ENCODE results near the gene CTAG1A. TPM values are rescaled to one million over a fixed set of nuclear protein-coding genes. Genes with fewer than 3 reads are reported as not detected.

Gene CTAG1A
- total RNA-seq, 4 donors from 2014 or later = not detected

DNA sequence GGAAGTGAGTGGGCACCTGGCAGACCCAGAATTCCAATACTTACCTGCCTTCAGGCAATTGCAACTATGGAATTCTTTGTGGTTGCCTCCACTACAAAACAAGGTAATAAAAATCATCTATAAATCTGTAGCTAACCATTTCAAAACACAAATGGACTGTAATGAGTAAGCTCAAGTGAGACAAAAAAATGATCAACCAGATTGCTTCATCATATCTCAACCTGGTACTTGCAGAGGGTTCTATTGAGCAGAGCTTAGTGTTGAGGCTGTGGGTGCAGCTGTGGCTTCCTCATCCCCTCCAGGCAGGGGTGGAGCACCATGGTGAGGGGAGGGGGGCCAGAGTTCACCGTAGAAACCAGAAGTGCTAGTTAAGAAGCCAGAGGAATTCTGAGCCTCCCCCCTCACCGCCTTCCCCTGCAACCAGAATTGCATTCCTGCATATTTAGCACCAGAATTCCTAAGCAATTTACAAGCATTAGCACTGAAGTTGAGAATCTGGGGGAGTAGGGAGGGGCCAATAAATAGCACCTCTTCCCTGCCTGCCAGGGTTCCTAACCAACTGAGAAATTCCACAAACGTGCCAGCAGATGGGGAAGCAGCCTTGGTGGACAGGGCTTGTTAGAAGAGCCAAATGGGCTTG is 11.5 kb downstream of the CTAG1A start:
- WGBS = 17% methylated on average over 3 of the region's 3 CpGs
- no peaks in the 10 kb centered on the region for H3K27me3 ChIP-seq
- TF ChIP-seq EP300 (IDR thresholded peaks at IDR 0.05) = no peak
- TF ChIP-seq POLR2A (IDR thresholded peaks at IDR 0.05) = no peak
- no peak for TF ChIP-seq POLR2AphosphoS5 (IDR thresholded peaks at IDR 0.05)
- TF ChIP-seq, protein P1, sequence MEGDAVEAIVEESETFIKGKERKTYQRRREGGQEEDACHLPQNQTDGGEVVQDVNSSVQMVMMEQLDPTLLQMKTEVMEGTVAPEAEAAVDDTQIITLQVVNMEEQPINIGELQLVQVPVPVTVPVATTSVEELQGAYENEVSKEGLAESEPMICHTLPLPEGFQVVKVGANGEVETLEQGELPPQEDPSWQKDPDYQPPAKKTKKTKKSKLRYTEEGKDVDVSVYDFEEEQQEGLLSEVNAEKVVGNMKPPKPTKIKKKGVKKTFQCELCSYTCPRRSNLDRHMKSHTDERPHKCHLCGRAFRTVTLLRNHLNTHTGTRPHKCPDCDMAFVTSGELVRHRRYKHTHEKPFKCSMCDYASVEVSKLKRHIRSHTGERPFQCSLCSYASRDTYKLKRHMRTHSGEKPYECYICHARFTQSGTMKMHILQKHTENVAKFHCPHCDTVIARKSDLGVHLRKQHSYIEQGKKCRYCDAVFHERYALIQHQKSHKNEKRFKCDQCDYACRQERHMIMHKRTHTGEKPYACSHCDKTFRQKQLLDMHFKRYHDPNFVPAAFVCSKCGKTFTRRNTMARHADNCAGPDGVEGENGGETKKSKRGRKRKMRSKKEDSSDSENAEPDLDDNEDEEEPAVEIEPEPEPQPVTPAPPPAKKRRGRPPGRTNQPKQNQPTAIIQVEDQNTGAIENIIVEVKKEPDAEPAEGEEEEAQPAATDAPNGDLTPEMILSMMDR (IDR thresholded peaks at IDR 0.05) = no peak
- H3K4me1 ChIP-seq = no peaks in the 10 kb centered on the region
- H3K9me3 ChIP-seq = no peaks in the 10 kb centered on the region
- peak in 1 of 2 donors; percentile 54 for DNase-seq (ENCODE audit: low spot score in 2 of 2)
- no peak overlapping the region for H3K4me3 ChIP-seq
- H3K36me3 ChIP-seq = no peaks in the 10 kb centered on the region
- H3K27ac ChIP-seq = no peak overlapping the region

DNA sequence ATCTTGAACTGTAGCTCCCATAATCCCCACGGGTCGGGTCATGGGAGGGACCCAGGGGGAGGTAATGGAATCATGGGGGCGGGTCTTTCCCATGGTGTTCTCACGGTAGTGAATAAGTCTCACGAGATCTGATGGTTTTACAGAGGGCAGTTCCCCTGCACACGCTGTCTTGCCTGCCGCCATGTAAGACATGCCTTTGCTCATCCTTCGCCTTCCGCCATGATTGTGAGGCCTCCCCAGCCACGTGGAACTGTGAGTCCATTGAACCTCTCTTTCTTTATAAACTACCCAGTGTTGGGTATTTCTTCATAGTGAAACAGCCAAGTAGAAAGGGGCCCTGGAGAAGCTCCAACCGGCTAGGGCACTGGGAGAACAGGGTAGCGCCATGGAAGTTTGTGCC is 12.3 kb downstream of the CTAG1A start:
- Histone ChIP-seq H3K36me3 (no peaks in the 10 kb centered on the region), H3K27ac (no peak overlapping the region), H3K27me3 (no peaks in the 10 kb centered on the region), H3K4me1 (no peaks in the 10 kb centered on the region), H3K9me3 (no peaks in the 10 kb centered on the region), H3K4me3 (no peak overlapping the region)
- no peak for TF ChIP-seq EP300 (IDR thresholded peaks at IDR 0.05)
- TF ChIP-seq, protein P1 (IDR thresholded peaks at IDR 0.05) = no peak
- TF ChIP-seq POLR2AphosphoS5 (IDR thresholded peaks at IDR 0.05) = no peak
- TF ChIP-seq POLR2A (IDR thresholded peaks at IDR 0.05) = no peak
- peak in 1 of 2 donors; percentile 22 for DNase-seq (ENCODE audit: low spot score in 2 of 2)
- 77% methylated on average over 12 of the region's 12 CpGs for WGBS

DNA sequence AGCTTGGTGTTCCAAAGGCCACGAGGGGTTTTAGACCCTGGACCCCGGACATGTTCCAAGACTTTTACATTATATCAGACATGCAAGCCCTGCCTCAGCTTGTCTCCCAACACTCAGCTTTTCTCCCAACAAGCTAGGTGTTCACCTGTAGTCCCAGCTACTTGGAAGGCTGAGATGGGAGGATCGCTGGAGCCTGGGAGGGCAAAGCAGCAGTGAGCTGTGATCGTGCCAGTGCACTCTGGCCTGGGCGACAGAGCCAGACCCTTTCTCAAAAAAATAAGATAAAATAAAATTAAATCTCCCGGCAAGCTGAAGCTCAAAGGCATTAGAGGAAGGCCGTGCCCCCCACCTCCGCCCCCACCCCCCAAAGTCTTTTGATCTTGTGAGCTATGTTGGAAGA is 13.7 kb downstream of the CTAG1A start:
- Histone ChIP-seq H3K9me3 (no peaks in the 10 kb centered on the region), H3K4me3 (no peak overlapping the region), H3K36me3 (no peaks in the 10 kb centered on the region), H3K27ac (no peak overlapping the region), H3K4me1 (peaks cover 5% of the 10 kb centered on the region), H3K27me3 (no peaks in the 10 kb centered on the region)
- WGBS = 85% methylated on average over 8 of the region's 8 CpGs
- TF ChIP-seq POLR2AphosphoS5 (IDR thresholded peaks at IDR 0.05) (no peak), EP300 (IDR thresholded peaks at IDR 0.05) (no peak), POLR2A (IDR thresholded peaks at IDR 0.05) (no peak)
- TF ChIP-seq, protein P1 (IDR thresholded peaks at IDR 0.05) = no peak
- DNase-seq (ENCODE audit: low spot score in 2 of 2) = peak in 1 of 2 donors; percentile 20

DNA sequence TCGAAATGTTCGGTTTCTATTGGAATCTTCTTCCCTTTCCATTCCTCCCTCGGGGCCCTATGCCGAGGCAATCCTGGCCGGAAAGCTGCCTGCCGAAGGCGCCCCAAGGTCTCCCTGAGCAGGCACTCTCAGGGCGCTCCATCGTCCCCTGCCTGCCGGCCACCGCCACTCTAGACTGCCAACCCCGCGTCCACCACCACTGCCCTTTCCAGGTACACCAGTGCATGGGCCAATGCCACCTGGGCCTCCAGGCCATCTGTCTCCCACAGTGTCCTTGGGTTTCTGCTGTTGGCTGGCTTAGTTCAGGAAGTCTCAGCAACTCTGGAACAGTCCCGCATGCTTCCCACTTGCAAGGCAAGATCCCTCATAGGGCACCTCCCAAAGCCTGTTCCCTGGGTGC is 14.6 kb downstream of the CTAG1A start:
- Histone ChIP-seq H3K9me3 (no peaks in the 10 kb centered on the region), H3K4me1 (peaks cover 13% of the 10 kb centered on the region), H3K36me3 (no peaks in the 10 kb centered on the region), H3K4me3 (no peak overlapping the region), H3K27me3 (no peaks in the 10 kb centered on the region), H3K27ac (no peak overlapping the region)
- TF ChIP-seq POLR2AphosphoS5 (IDR thresholded peaks at IDR 0.05) = no peak
- TF ChIP-seq, protein P1 (IDR thresholded peaks at IDR 0.05) = no peak
- TF ChIP-seq EP300 (IDR thresholded peaks at IDR 0.05) = no peak
- TF ChIP-seq POLR2A (IDR thresholded peaks at IDR 0.05) = no peak
- DNase-seq (ENCODE audit: low spot score in 2 of 2) = peak in 1 of 2 donors; percentile 31
- WGBS = 94% methylated on average over 14 of the region's 14 CpGs

DNA sequence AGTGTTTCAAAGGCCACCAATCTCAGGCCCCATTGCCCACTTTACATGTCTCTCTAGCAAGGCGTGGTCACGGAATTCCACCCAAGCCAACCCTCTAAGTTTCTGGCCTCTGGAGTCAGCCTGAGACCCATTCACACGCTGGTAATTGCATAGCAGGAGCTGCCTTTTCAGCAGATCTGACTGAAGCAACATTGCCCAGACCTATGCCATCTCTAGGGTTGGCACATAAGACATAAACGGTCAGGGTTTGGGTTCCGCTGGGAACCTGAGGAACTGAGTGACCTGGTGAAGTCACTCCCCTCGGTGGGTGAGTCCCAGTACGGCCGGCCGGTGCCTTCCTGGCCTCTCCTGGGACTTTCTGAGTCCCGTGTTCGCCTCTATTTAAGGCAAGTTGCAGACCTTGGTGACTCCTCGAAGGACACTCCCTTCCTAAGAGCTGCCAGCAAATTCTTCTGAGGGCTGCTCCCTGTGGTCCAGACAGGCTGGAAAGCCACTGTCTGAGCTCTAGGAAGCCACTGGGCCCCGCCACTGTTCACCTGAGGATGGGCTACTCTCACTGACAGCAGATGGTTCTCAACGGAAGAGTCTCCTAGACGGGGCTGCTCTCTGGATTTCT is 15.9 kb downstream of the CTAG1A start:
- H3K27me3 ChIP-seq = no peaks in the 10 kb centered on the region
- no peak for DNase-seq (ENCODE audit: low spot score in 2 of 2)
- H3K36me3 ChIP-seq = no peaks in the 10 kb centered on the region
- no peak overlapping the region for H3K27ac ChIP-seq
- no peak overlapping the region for H3K4me3 ChIP-seq
- no peaks in the 10 kb centered on the region for H3K9me3 ChIP-seq
- TF ChIP-seq, protein P1 (IDR thresholded peaks at IDR 0.05) = no peak
- no peak for TF ChIP-seq EP300 (IDR thresholded peaks at IDR 0.05)
- no peak for TF ChIP-seq POLR2AphosphoS5 (IDR thresholded peaks at IDR 0.05)
- no peak for TF ChIP-seq POLR2A (IDR thresholded peaks at IDR 0.05)
- H3K4me1 ChIP-seq = peaks cover 14% of the 10 kb centered on the region
- WGBS = 78% methylated on average over 11 of the region's 15 CpGs
